Naive B cell (primary cell): ENCODE measurements around the gene SPACA6. TPM values are rescaled to one million over a fixed set of nuclear protein-coding genes. Genes with fewer than 3 reads are reported as not detected.

Experiments
- ATAC-seq, 2 donors: fragments of 150-1000 bp; cut with Tn5 transposase; 2 replicates each; pipeline ENCODE4 v1.10.0; 2021; ENCODE audit warnings: low read depth in 2 of 2, mild to moderate bottlenecking in 2 of 2, moderate library complexity in 2 of 2
- DNase-seq: peaks from one replicate; pipeline ENCODE4 v3.0.0; 2022
- H3K27ac Mint-ChIP-seq, 6 donors: one replicate each; pipeline ENCODE4 v1.8.0; 2020 to 2022; ENCODE audit warnings: mild to moderate bottlenecking in 6 of 6, mixed read lengths in 6 of 6, moderate library complexity in 5 of 6, inconsistent platforms in 2 of 6
- H3K27me3 Mint-ChIP-seq, 3 donors: one replicate each; pipeline ENCODE4 v1.8.0; 2021 to 2022; ENCODE audit warnings: mixed read lengths in 3 of 3, mild to moderate bottlenecking in 1 of 3
- H3K36me3 Mint-ChIP-seq, 2 donors: one replicate each; pipeline ENCODE4 v1.8.0; 2020 to 2022; ENCODE audit warnings: mixed read lengths in 2 of 2, inconsistent platforms in 1 of 2, mild to moderate bottlenecking in 1 of 2
- H3K4me1 Mint-ChIP-seq, 3 donors: one replicate each; pipeline ENCODE4 v1.8.0; 2020 to 2022; ENCODE audit warnings: mixed read lengths in 3 of 3, inconsistent platforms in 1 of 3, mild to moderate bottlenecking in 1 of 3, moderate library complexity in 1 of 3
- H3K4me3 Mint-ChIP-seq, 8 donors: one replicate each; pipeline ENCODE4 v1.8.0; 2020 to 2022; ENCODE audit warnings: mild to moderate bottlenecking in 8 of 8, mixed read lengths in 8 of 8, moderate library complexity in 8 of 8, inconsistent platforms in 2 of 8
- H3K9me3 Mint-ChIP-seq, 7 donors: one replicate each; pipeline ENCODE4 v1.8.0; 2020 to 2022; ENCODE audit warnings: mixed read lengths in 7 of 7, mild to moderate bottlenecking in 5 of 7, inconsistent platforms in 2 of 7, moderate library complexity in 1 of 7
- polyA plus RNA-seq, 6 donors: library from polyadenylated mRNA; unstranded; fragments of 300-500 nt; fragmentation: Illumina TruSeq; gene quantifications; one replicate each; pipeline ENCODE4 v1.2.3, GENCODE V29; 2021; ENCODE audit warnings: low read depth in 6 of 6

The SPACA6 gene
- polyA plus RNA-seq, 6 donors from 2014 or later, result 0.85 to 6.8 (median 3.6) TPM

DNA sequence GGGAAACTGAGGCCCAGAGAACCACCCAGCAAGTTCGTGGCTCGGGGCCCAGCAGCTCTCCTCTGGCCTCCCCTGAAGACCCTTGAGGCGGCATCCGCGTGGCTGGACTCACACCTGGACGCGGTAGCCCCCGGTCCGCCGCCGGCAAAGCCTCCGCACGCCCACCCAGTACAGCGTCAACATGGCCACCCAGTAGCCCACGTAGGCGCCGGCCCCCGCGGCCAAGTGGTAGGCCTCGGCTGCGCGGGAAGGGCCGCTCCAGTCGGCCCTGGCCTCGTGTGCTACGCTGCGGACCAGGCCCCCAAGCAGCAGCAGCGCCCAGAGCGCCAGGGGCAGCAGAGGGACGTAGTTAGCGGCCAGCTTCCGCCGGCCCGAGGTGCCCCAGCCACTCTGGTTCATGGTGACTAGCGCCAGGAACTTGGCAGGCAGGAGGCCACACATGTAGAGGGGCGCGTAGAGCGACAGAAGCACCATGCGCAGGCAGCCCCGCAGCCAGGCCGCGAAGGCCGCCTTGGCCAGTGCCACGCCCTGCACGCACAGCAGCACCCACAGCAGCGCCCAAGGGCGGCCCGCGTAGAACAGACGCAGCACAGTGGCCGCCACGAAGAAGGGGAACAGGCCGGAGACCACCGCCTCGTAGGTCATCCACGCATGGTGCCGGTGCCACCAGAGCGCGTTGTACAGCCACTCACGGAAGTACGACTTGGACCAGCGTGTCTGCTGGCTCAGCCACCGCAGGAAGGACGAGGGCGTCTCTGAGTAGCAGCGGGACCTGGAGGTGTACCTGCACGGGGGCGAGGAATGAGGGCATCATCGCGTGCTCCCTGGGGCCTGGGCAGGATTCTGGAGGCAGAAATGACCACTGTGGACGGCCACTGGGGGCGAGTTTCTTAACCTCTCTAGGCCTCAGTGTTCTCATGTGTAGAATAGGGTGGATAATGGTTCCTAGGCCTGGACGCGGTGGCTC lies 20.5 kb downstream of the SPACA6 start:
- Mint-ChIP-seq H3K9me3 (peaks cover 0 to 16% (median 4%) of the 10 kb centered on the region in 7 donors), H3K36me3 (peaks cover 0 to 26% of the 10 kb centered on the region in 2 donors), H3K4me1 (peaks cover 27 to 41% (median 41%) of the 10 kb centered on the region in 3 donors), H3K4me3 (no peak overlapping the region), H3K27me3 (peaks cover 16 to 33% (median 29%) of the 10 kb centered on the region in 3 donors), H3K27ac (no peak overlapping the region)
- DNase-seq (no peak), ATAC-seq (no peak)

DNA sequence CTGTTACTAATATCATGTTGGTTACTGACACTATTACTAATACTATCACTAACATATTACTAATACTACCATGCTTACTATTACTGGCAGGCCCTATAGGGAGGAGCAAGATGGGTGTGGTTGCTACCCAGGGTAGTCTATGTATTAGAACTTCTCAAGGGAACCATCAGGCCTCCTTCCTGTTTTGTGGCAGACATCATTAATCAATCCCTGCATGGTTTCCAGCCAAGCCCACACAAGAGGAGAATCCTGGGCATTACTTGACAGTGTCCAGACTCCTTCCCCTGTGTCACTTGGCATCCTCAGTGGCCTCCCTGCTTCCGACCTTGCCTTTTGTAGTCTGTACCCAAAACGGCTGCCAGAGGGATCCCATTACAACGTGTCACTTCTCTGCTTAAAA lies 21.7 kb downstream of the SPACA6 start:
- H3K27ac Mint-ChIP-seq, result no peak overlapping the region
- peaks cover 21 to 43% (median 40%) of the 10 kb centered on the region in 3 donors for H3K27me3 Mint-ChIP-seq
- DNase-seq, result no peak
- no peak overlapping the region for H3K4me3 Mint-ChIP-seq
- peaks cover 33 to 37% (median 37%) of the 10 kb centered on the region in 3 donors for H3K4me1 Mint-ChIP-seq
- peaks cover 0 to 16% (median 7%) of the 10 kb centered on the region in 7 donors for H3K9me3 Mint-ChIP-seq
- no peak for ATAC-seq
- H3K36me3 Mint-ChIP-seq, result peaks cover 0 to 32% of the 10 kb centered on the region in 2 donors

DNA sequence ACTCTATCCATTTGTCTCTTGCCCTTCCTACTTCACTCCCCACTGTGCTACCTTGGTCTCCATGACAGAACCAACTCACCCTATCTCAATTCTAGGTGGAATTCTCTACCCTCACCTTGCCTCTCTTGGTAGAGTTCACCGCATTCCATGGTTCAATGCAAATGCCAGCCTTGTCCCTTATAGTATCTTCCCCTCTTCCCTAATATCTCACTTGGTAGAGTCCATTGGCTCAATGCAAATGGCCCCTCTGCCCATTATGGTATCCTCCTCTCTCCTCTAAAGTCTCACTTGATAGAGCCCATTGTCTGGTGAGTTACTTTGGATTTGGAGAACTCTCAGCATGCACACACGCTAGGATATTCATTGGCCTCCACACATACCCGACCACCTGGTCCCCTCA lies 22.7 kb downstream of the SPACA6 start:
- DNase-seq, result no peak
- no peak for ATAC-seq
- peaks cover 25 to 51% (median 48%) of the 10 kb centered on the region in 3 donors for H3K27me3 Mint-ChIP-seq
- peaks cover 0 to 32% of the 10 kb centered on the region in 2 donors for H3K36me3 Mint-ChIP-seq
- H3K9me3 Mint-ChIP-seq, result peaks cover 0 to 11% (median 7%) of the 10 kb centered on the region in 7 donors
- H3K4me3 Mint-ChIP-seq, result no peak overlapping the region
- peak overlapping the region in 2 of 6 donors; percentile 11 to 40 for H3K27ac Mint-ChIP-seq
- H3K4me1 Mint-ChIP-seq, result peaks cover 27 to 31% (median 30%) of the 10 kb centered on the region in 3 donors

DNA sequence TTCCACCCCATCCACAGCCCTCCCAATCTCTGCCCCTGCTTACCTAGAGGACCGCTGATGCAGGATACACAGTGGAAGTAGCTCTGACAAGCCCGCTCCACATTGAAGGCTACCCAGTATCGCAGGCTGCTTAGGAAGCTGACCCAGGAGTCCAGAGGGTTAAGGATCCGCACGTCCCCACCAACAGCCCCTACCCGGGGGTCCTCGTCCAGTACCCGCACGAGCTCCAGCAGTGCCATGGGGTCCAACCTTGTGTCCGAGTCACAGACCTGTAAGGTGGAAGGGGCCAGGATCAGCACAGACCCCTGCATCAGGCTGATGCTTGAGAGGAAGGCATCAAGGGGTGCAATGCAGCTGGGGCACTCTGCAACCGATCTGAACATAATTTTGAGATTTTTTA lies 23.8 kb downstream of the SPACA6 start:
- ATAC-seq (no peak), DNase-seq (no peak)
- H3K36me3 Mint-ChIP-seq, result peaks cover 0 to 31% of the 10 kb centered on the region in 2 donors
- H3K4me1 Mint-ChIP-seq, result peaks cover 18 to 20% (median 19%) of the 10 kb centered on the region in 3 donors
- no peak overlapping the region for H3K4me3 Mint-ChIP-seq
- peaks cover 30 to 59% (median 55%) of the 10 kb centered on the region in 3 donors for H3K27me3 Mint-ChIP-seq
- H3K9me3 Mint-ChIP-seq, result peaks cover 2 to 11% (median 7%) of the 10 kb centered on the region in 7 donors
- no peak overlapping the region for H3K27ac Mint-ChIP-seq

DNA sequence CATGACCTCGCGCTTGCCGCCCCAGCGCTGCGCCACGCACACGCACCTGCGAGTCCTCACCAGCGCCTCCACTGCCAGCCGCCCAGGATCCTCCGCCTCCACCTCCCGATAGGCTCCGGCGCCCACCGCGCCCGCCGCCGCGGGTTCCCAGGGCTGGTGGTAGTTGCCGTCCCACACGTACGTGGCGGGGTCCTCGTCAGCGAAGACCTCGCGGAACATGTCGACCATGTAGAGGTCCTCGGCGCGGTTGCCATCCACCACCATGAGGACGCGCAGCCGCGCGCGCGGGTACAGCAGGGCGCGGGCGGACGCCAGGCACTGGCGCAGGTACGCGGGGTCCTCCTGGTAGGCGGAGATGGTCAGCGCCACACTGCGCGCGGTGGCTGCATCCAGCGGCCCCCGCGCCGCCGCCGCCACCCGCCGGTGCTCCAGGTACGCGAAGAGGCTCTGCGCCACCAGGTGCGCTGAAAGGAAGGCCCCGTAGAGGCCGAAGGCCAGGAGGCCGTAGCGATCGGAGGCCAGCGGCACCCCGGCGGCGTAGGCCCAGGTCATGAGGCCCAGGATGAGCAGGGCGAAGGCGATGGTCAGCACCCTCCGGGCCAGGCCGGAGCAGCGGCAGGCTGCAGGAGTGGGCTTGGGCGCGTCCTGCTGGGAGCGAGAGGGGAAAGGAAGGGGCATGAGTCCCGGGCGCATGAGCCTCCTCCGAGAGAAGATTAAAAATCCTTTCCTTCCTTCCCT lies 26.3 kb downstream of the SPACA6 start:
- peaks cover 0 to 30% of the 10 kb centered on the region in 2 donors for H3K36me3 Mint-ChIP-seq
- H3K4me3 Mint-ChIP-seq, result no peak overlapping the region
- peaks cover 39 to 75% (median 74%) of the 10 kb centered on the region in 3 donors for H3K27me3 Mint-ChIP-seq
- H3K9me3 Mint-ChIP-seq, result peaks cover 8 to 16% (median 10%) of the 10 kb centered on the region in 7 donors
- ATAC-seq (no peak), DNase-seq (no peak)
- H3K4me1 Mint-ChIP-seq, result peaks cover 13 to 20% (median 16%) of the 10 kb centered on the region in 3 donors
- no peak overlapping the region for H3K27ac Mint-ChIP-seq

DNA sequence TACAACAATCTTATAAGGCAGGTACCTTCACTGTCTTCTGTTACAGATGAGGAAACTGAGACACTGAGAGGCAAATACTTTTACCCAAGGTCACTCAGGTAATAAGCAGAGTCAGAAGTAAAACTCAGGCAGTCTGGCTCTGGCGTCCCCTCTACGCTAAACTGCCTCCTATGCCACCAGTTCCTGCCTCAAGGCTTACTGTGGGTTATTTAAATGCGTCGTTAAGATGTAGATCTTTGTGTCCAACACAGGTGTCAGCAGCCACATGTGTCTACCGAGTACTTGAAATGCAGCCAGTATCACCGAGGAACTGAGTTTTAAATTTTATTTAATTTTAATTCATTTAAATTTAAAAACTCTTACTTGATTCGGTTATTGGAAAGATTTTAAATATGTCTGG lies 28.8 kb downstream of the SPACA6 start:
- peaks cover 3 to 15% (median 8%) of the 10 kb centered on the region in 7 donors for H3K9me3 Mint-ChIP-seq
- peaks cover 5 to 19% (median 9%) of the 10 kb centered on the region in 3 donors for H3K4me1 Mint-ChIP-seq
- no peak overlapping the region for H3K27ac Mint-ChIP-seq
- DNase-seq, result no peak
- H3K4me3 Mint-ChIP-seq, result no peak overlapping the region
- peaks cover 44 to 76% (median 74%) of the 10 kb centered on the region in 3 donors for H3K27me3 Mint-ChIP-seq
- no peak for ATAC-seq
- peaks cover 4 to 27% of the 10 kb centered on the region in 2 donors for H3K36me3 Mint-ChIP-seq

DNA sequence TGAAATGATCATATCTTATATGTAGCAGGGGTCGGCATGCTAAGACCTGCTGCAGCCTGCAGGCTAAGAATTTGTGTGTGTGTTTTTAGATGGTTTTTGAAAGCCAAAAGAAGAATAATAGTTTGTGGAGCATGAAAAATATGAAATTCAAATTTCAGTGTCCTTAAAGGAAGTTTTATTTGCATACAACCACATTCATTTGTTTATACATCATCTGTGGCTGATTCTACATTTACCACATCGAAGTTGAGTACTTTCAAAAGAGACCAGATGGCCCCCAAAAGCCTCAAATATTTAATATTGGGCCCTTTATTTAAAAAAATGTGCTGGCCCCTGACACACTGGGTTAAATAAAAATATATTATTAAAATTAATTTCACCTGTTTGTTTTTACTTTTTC lies 29.4 kb downstream of the SPACA6 start:
- H3K36me3 Mint-ChIP-seq, result peaks cover 4 to 27% of the 10 kb centered on the region in 2 donors
- H3K27me3 Mint-ChIP-seq, result peaks cover 45 to 79% (median 77%) of the 10 kb centered on the region in 3 donors
- no peak overlapping the region for H3K4me3 Mint-ChIP-seq
- ATAC-seq (no peak), DNase-seq (no peak)
- H3K4me1 Mint-ChIP-seq, result peaks cover 5 to 19% (median 9%) of the 10 kb centered on the region in 3 donors
- no peak overlapping the region for H3K27ac Mint-ChIP-seq
- H3K9me3 Mint-ChIP-seq, result peaks cover 3 to 15% (median 10%) of the 10 kb centered on the region in 7 donors

DNA sequence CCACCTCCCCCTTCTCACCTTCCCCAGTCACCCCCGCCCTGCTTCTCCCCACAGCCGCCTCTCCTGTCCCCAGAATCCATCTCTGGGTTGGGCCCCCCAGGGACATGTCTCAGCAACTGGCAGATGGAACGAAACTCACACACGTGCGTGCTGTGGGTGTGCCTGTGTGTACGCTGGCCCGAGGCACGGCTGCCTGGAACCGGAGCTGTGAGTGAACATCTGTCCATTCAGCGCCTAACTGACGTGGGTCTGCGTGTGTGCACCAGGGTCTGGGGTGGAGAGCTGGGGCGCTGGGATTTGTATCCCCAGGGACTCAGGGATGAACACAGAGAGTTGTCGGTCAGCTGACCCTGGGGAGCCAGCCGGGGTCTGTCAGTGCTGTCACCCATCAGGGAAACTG lies 31.4 kb downstream of the SPACA6 start:
- Mint-ChIP-seq H3K9me3 (peaks cover 6 to 19% (median 10%) of the 10 kb centered on the region in 7 donors), H3K4me1 (peaks cover 5 to 15% (median 9%) of the 10 kb centered on the region in 3 donors), H3K27ac (no peak overlapping the region), H3K36me3 (peaks cover 4 to 27% of the 10 kb centered on the region in 2 donors), H3K4me3 (no peak overlapping the region), H3K27me3 (peaks cover 44 to 83% (median 78%) of the 10 kb centered on the region in 3 donors)
- ATAC-seq, result no peak
- no peak for DNase-seq

DNA sequence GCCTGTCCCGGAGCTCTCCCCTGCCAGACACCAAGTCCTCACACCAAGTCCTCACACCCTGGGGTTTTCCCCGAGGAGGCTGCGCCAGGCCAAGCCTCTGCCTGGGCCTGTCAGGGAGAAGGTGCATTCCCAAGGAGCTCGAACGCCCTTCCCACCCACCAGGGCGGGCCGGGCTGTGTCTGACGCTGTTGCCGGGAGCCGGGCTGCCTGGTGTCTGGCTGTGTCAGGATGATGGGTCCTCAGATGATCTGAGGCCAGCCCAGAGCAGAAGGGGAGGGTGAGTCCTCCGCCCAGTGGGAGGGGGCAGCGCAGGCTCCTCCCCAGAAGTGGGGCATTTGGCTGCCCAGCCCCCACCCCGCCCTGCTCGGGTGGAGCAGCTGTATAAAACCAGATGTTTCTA lies 32.9 kb downstream of the SPACA6 start:
- no peak for DNase-seq
- H3K27me3 Mint-ChIP-seq, result peaks cover 38 to 74% (median 70%) of the 10 kb centered on the region in 3 donors
- peaks cover 8 to 28% (median 18%) of the 10 kb centered on the region in 7 donors for H3K9me3 Mint-ChIP-seq
- H3K27ac Mint-ChIP-seq, result no peak overlapping the region
- H3K36me3 Mint-ChIP-seq, result peaks cover 4 to 40% of the 10 kb centered on the region in 2 donors
- no peak for ATAC-seq
- H3K4me1 Mint-ChIP-seq, result peaks cover 0 to 11% (median 6%) of the 10 kb centered on the region in 3 donors
- no peak overlapping the region for H3K4me3 Mint-ChIP-seq

DNA sequence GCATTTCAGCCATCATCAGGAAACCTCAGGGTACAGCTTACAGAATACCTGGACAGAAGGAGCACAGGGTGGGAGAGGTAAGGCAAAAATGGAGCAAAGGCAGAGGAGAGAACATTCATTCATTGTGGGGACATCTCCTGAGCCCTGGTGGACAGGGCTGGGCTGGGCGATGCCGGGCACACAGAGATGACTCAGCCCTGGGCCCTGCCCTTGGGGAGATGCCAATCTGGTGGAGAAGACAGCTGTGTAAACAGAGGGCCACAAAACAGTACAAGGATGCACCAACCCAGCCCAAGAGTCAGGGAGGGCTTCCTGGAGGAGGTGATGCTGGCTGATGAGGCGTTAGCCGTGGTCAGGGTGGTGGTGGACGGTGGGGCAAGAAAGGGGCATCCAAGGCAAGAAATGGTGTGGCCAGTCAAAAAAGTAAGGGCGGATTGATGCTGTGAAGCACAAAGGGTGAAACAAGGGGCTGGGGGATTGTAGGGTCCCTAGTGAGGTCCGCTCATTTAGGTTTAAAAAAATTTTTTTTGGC lies 34.3 kb downstream of the SPACA6 start:
- Mint-ChIP-seq H3K27me3 (peaks cover 40 to 81% (median 73%) of the 10 kb centered on the region in 3 donors), H3K4me1 (peaks cover 0 to 11% (median 6%) of the 10 kb centered on the region in 3 donors), H3K9me3 (peaks cover 12 to 34% (median 25%) of the 10 kb centered on the region in 7 donors), H3K36me3 (peaks cover 4 to 47% of the 10 kb centered on the region in 2 donors), H3K4me3 (no peak overlapping the region), H3K27ac (no peak overlapping the region)
- no peak for ATAC-seq
- DNase-seq, result no peak

DNA sequence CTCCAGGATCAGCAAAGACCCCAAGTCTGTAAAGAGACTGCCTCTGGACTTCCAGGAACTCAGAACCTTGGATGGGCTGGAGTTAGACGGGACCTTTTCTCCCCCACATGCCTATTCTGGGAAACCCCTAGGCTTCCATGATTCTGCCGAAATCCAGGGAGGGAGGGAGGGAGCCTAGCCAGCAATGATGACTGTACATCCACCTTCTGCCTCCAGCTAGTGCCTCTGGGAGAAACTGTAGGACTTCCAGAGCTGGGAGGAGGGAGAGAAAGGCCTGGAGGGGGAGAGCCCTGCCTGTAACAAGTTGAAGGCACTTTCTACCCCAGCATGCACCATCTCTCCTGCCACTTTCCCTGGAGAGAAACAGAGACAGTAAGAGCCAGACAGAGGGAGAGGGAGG lies 36.7 kb downstream of the SPACA6 start:
- Mint-ChIP-seq H3K36me3 (peaks cover 4 to 40% of the 10 kb centered on the region in 2 donors), H3K27ac (no peak overlapping the region), H3K27me3 (peaks cover 44 to 63% (median 51%) of the 10 kb centered on the region in 3 donors), H3K4me1 (peaks cover 0 to 4% (median 0%) of the 10 kb centered on the region in 3 donors), H3K9me3 (peaks cover 9 to 30% (median 22%) of the 10 kb centered on the region in 7 donors), H3K4me3 (no peak overlapping the region)
- no peak for DNase-seq
- no peak for ATAC-seq

DNA sequence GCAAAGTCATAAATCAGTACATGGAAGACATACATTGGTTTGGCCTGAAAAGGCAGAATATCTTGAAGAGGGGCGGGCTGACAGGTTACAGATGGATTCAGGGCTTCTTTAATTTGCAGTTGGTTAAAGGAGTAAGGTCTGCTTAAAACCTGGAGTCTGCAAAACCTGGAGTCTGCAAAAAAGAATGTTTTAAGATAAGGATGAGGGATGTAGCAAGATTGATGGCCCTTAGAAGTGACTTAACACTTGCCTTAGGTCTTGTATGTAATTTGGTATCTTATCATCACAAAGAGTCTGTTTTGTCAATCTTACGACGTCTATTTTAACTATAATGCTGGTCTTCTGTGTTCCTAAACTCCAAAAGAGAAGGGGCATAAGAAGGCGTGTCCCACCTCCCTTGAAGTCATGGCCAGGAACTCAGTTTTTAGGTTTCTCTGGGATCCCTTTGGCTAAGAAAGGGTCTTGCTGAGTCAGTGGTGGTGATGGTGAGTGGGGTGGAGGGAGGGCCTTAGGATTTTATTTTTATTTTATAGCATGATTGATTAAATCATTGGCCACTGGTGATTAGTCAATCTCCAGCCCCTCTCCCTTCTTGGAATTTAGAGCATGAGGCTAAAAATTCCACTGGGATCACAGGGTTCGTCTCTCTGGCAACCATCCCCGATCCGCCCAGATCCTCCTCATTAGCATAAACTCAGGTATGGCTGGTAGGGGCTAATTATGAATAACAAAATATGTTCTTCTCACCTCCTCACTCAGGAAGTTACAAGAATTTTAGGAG lies 40.8 kb downstream of the SPACA6 start:
- H3K36me3 Mint-ChIP-seq, result peaks cover 0 to 25% of the 10 kb centered on the region in 2 donors
- peaks cover 6 to 21% (median 17%) of the 10 kb centered on the region in 7 donors for H3K9me3 Mint-ChIP-seq
- no peak overlapping the region for H3K4me3 Mint-ChIP-seq
- ATAC-seq (no peak), DNase-seq (no peak)
- no peaks in the 10 kb centered on the region for H3K4me1 Mint-ChIP-seq
- no peak overlapping the region for H3K27ac Mint-ChIP-seq
- H3K27me3 Mint-ChIP-seq, result peaks cover 37 to 49% (median 38%) of the 10 kb centered on the region in 3 donors
